ENCODE measurements around the gene VAC14. TPM values are rescaled to one million over a fixed set of nuclear protein-coding genes. Genes with fewer than 3 reads are reported as not detected.
A peak's percentile ranks its signal among the peaks of the same experiment; 100 is the strongest.

Gene VAC14
- total RNA-seq, 2 donors from 2014 or later, result 22.1 to 26.5 TPM

DNA sequence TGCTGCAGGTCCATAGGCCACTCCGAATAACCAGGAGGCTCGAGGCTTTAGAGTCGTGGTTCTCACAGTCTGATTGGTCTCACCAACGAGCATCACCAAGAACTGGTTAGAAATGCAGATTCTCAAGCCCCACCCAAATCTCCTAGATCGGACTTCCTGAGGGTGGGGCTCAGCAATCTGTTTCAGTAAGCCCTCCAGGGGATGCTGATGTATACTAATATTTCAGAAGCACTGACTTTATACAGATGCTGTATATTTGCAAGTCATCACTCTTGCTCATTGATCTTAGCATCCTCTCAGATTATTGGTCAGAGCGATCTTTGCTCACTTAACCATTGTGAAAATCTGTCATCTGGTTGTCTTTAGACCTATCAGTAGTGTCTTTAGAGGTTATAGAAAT, 4.4 kb upstream of the VAC14 start:
- DNase-seq (ENCODE audit: low spot score), result no peak
- H3K27ac ChIP-seq, result no peak overlapping the region
- H3K4me3 ChIP-seq, result no peak overlapping the region
- H3K4me1 ChIP-seq, result peaks cover 0 to 2% of the 10 kb centered on the region in 2 donors
- no peaks in the 10 kb centered on the region for H3K36me3 ChIP-seq
- no peaks in the 10 kb centered on the region for H3K27me3 ChIP-seq
- H3K9me3 ChIP-seq, result no peaks in the 10 kb centered on the region
- TF ChIP-seq, protein P1, sequence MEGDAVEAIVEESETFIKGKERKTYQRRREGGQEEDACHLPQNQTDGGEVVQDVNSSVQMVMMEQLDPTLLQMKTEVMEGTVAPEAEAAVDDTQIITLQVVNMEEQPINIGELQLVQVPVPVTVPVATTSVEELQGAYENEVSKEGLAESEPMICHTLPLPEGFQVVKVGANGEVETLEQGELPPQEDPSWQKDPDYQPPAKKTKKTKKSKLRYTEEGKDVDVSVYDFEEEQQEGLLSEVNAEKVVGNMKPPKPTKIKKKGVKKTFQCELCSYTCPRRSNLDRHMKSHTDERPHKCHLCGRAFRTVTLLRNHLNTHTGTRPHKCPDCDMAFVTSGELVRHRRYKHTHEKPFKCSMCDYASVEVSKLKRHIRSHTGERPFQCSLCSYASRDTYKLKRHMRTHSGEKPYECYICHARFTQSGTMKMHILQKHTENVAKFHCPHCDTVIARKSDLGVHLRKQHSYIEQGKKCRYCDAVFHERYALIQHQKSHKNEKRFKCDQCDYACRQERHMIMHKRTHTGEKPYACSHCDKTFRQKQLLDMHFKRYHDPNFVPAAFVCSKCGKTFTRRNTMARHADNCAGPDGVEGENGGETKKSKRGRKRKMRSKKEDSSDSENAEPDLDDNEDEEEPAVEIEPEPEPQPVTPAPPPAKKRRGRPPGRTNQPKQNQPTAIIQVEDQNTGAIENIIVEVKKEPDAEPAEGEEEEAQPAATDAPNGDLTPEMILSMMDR (IDR thresholded peaks at IDR 0.05), result no peak

DNA sequence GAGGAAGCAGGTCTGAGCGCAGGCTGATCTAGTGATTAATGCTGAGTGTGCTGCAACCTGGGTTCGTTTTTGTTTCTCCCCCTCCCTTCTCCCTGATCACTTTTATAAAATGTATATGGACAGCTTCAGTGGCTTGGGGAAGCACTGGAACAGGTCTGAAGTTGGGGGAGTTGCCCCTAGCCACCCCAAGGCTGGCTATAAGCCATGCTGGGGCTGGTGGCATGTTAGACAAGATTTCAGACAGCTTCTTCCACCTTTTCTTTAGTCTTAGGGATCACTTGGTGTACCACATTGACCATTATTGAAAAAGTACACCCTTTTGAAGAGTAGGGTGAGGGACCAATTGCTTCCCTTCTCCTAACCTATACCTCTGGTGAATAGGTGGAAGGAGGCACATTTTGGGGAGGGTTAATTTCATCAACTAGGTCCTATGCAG, 3.8 kb upstream of the VAC14 start:
- DNase-seq (ENCODE audit: low spot score), result no peak
- peaks cover 0 to 9% of the 10 kb centered on the region in 2 donors for H3K4me1 ChIP-seq
- no peak overlapping the region for H3K27ac ChIP-seq
- H3K9me3 ChIP-seq, result no peaks in the 10 kb centered on the region
- H3K36me3 ChIP-seq, result no peaks in the 10 kb centered on the region
- H3K4me3 ChIP-seq, result no peak overlapping the region
- no peaks in the 10 kb centered on the region for H3K27me3 ChIP-seq
- TF ChIP-seq, protein P1 (IDR thresholded peaks at IDR 0.05), result no peak

DNA sequence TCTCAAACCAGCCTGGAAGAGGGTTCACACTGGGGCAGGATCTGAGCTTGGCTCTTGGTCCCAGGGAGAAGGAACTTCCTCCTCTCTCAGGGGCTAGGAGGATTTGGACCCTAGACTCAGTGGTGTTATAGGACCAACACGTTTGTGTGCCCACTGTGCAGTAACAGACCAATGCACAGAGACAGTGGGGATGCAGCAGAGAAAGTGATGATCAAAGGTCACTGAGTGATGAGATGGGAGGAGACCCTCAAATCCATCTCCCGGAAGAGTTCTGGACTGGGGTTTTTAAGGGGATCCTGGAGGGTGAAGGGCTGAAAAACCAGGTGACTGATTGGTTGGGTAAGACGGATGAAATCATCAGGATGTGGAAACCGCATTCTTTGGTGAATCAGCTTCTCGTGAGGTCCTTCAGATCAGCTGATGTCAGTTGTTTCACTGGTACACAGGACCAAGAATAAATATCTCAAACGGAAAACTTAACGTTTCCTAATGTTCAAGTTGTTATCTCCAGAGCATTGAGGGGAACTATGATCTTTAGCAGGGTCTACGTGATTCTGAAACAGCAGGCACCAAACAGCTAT, 3.3 kb upstream of the VAC14 start:
- H3K4me1 ChIP-seq, result peaks cover 0 to 14% of the 10 kb centered on the region in 2 donors
- no peak overlapping the region for H3K27ac ChIP-seq
- H3K27me3 ChIP-seq, result no peaks in the 10 kb centered on the region
- no peaks in the 10 kb centered on the region for H3K9me3 ChIP-seq
- no peaks in the 10 kb centered on the region for H3K36me3 ChIP-seq
- TF ChIP-seq, protein P1 (IDR thresholded peaks at IDR 0.05), result no peak
- no peak for DNase-seq (ENCODE audit: low spot score)
- no peak overlapping the region for H3K4me3 ChIP-seq

DNA sequence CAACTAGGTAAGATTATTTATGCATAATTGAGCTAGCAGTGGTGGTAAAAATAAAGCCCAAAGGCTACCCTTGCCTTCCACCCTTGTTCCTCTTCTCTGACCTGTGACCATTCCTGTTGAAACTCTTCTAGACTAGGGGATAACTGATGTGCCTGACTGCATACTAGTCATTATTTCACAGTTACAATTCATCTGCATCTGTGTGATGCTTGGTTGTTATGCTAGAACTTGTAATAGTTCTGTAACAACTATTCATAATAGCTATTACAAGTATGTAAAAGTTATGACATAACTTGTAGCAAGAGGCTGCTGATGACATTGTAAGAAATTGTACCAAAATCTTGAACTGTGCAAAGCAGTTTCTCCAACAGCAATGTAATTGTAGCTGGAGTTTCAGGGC, 2.4 kb upstream of the VAC14 start:
- H3K4me1 ChIP-seq, result peaks cover 0 to 19% of the 10 kb centered on the region in 2 donors
- no peak for DNase-seq (ENCODE audit: low spot score)
- peaks cover 3% of the 10 kb centered on the region for H3K36me3 ChIP-seq
- no peaks in the 10 kb centered on the region for H3K9me3 ChIP-seq
- TF ChIP-seq, protein P1 (IDR thresholded peaks at IDR 0.05), result no peak
- no peak overlapping the region for H3K4me3 ChIP-seq
- no peaks in the 10 kb centered on the region for H3K27me3 ChIP-seq
- no peak overlapping the region for H3K27ac ChIP-seq

DNA sequence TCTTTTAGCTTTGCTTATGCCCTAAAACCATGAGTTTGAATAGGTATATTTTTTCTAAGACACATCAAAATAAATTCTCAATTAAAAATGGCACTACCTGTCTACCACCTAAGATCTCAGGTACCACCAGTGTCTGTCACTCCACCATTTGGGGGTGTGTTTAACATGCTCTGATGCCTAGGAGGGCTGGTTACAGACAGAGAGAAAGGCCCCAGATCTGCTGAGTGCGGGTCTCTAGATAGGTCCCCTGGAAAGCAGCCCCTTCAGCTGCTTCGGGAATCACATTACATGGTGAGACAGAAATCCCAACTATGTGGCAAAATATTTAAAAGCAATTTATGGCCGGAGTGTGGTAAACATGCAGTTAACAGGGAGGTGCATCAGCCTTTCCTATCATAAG, 653 bp upstream of the VAC14 start:
- H3K4me1 ChIP-seq, result peaks cover 0 to 19% of the 10 kb centered on the region in 2 donors
- TF ChIP-seq, protein P1 (IDR thresholded peaks at IDR 0.05), result no peak
- H3K9me3 ChIP-seq, result no peaks in the 10 kb centered on the region
- H3K27ac ChIP-seq, result no peak overlapping the region
- peaks cover 8% of the 10 kb centered on the region for H3K36me3 ChIP-seq
- no peak for DNase-seq (ENCODE audit: low spot score)
- H3K27me3 ChIP-seq, result no peaks in the 10 kb centered on the region
- peak overlapping the region in 1 of 2 donors; percentile 96 for H3K4me3 ChIP-seq

DNA sequence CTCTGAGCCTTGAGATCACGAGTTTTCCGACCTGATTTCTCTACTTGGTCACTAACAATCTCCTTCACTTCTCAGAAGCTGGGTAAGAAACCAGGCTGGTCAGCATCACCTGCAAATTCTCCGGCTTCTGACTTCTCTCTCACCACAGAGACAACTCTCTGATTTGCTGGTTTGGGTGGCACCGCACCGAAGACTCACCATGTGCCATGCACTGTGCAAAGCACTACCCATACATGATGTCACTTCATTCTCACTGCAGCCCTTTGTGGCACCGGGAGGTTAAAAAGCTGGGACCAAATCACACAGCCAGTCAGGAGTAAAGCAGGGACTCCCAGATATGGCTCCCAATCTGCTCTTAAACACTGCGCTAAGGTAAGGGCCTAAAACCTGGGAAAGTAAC, 647 bp downstream of the VAC14 start:
- Histone ChIP-seq H3K36me3 (peaks cover 8% of the 10 kb centered on the region), H3K27ac (peak overlapping the region in 1 of 2 donors; percentile 67), H3K27me3 (no peaks in the 10 kb centered on the region), H3K4me3 (peak overlapping the region; percentile 92 to 96), H3K9me3 (no peaks in the 10 kb centered on the region), H3K4me1 (peaks cover 0 to 19% of the 10 kb centered on the region in 2 donors)
- TF ChIP-seq, protein P1 (IDR thresholded peaks at IDR 0.05), result no peak
- no peak for DNase-seq (ENCODE audit: low spot score)

Measured in right atrium auricular region (tissue), 2 donors.